K562 (cell line): ENCODE measurements around the gene MSH2. TPM values are rescaled to one million over a fixed set of nuclear protein-coding genes. Genes with fewer than 3 reads are reported as not detected.

Experiments used
- ATAC-seq: fragments of 200-7000 bp; cut with Tn5 transposase; 3 replicates; pipeline ENCODE4 v1.9.1; 2020; ENCODE audit warnings: moderate library complexity
- BruUV-seq: library from RNA; stranded (reverse); fragments of 400-500 nt; replicated peaks from 2 replicates; lab custom pipeline; 2021; lab: Mats Ljungman, UMichigan
- CTCF ChIA-PET: fragments of 300-600 bp; formaldehyde crosslinking; extraction: SDS; loops from one replicate; lab custom pipeline; 2021; ENCODE audit warnings: low intra/inter-chr PET ratio; lab: Yijun Ruan, JAX
- POLR2A ChIA-PET: fragments of 300-600, 350-650 bp; sonication (Branson Sonifier 250); formaldehyde crosslinking; extraction: SDS; loops from one replicate; lab custom pipeline; 2021; ENCODE audit warnings: antibody characterized with exemption, inconsistent platforms; lab: Yijun Ruan, JAX
- DNase-seq, 4 experiments: peaks; one replicate each; pipeline versions ENCODE4 v3.0.0 to v3.0.0-alpha.2; 2011 to 2018; ENCODE audit warnings: low spot score in 3 of 4, mixed read lengths in 3 of 4; ENCODE audit errors: extremely low read depth in 1 of 4
- FAIRE-seq: peaks from 2 replicates; lab custom pipeline; 2011; peaks lifted over from hg19 to GRCh38; lab: Jason Lieb, UNC
- H2AFZ ChIP-seq: 2 replicates; pipeline ENCODE4 v1.6.0; 2011; ENCODE audit warnings: low read depth, low read length, control low read depth, inconsistent platforms
- H3K27ac ChIP-seq: fragments of 200-600 bp; 3 replicates; pipeline ENCODE4 v1.8.0; 2011; ENCODE audit warnings: low read depth, mild to moderate bottlenecking, control low read depth, inconsistent platforms, low read length, moderate library complexity, mixed read lengths; ENCODE audit errors: extremely low read depth
- H3K27me3 ChIP-seq, 2 experiments: fragments of 300-600 bp in 1 of 2; 2 replicates in 1 of 2; 3 replicates in 1 of 2; pipeline versions ENCODE4 v1.6.0 to v1.8.0; 2011; ENCODE audit warnings: inconsistent platforms in 2 of 2, low read length in 2 of 2, mild to moderate bottlenecking in 1 of 2, mixed read lengths in 1 of 2, moderate library complexity in 1 of 2; ENCODE audit not compliant: control insufficient read depth in 2 of 2, insufficient read depth in 2 of 2
- H3K36me3 ChIP-seq: fragments of 300-600 bp; 3 replicates; pipeline ENCODE4 v1.8.0; 2011; ENCODE audit warnings: mild to moderate bottlenecking, low read length, inconsistent platforms; ENCODE audit not compliant: control insufficient read depth, insufficient read depth
- H3K4me1 ChIP-seq, 2 experiments: fragments of 200-600 bp in 1 of 2; replicated peaks in 1 of 2; 2 replicates in 1 of 2; 3 replicates in 1 of 2; pipeline versions ENCODE4 v1.5.1 to v1.8.0; 2011; ENCODE audit warnings: inconsistent platforms in 2 of 2, low read length in 2 of 2, mild to moderate bottlenecking in 1 of 2, mixed read lengths in 1 of 2, moderate library complexity in 1 of 2; ENCODE audit not compliant: control insufficient read depth in 2 of 2, insufficient read depth in 2 of 2
- H3K4me2 ChIP-seq: 2 replicates; pipeline ENCODE4 v1.6.1; 2011; ENCODE audit warnings: low read length, control low read depth, inconsistent platforms, mixed read lengths; ENCODE audit not compliant: insufficient read depth
- H3K4me3 ChIP-seq: fragments of 200-600 bp; sonication (generic), shearing (Covaris generic); 2 replicates; pipeline ENCODE4 v1.5.1; 2016; ENCODE audit warnings: control low read depth, inconsistent platforms
- H3K79me2 ChIP-seq: fragments of 200-600 bp; 3 replicates; pipeline ENCODE4 v1.8.0; 2011; ENCODE audit warnings: low read length, inconsistent platforms; ENCODE audit not compliant: control insufficient read depth, insufficient read depth
- H3K9ac ChIP-seq, 2 experiments: 2 replicates each; pipeline versions ENCODE4 v1.6.0 to v1.6.1; 2011; ENCODE audit warnings: low read depth in 2 of 2, low read length in 2 of 2, control low read depth in 1 of 2, inconsistent platforms in 1 of 2, mild to moderate bottlenecking in 1 of 2, mixed read lengths in 1 of 2; ENCODE audit not compliant: insufficient read depth in 1 of 2
- H3K9me1 ChIP-seq: one replicate; pipeline ENCODE4 v1.6.0; 2011; ENCODE audit warnings: inconsistent platforms, mild to moderate bottlenecking, low read length, moderate library complexity; ENCODE audit not compliant: control insufficient read depth, insufficient read depth
- H3K9me3 ChIP-seq: replicated peaks from 2 replicates; pipeline ENCODE4 v1.5.1; 2011; ENCODE audit warnings: low read depth, low read length, inconsistent platforms; ENCODE audit not compliant: control insufficient read depth, insufficient read depth
- H4K20me1 ChIP-seq: replicated peaks from 2 replicates; pipeline ENCODE4 v1.6.1; 2011; ENCODE audit warnings: low read length, inconsistent platforms, mixed read lengths; ENCODE audit not compliant: control insufficient read depth, insufficient read depth
- CBX3 ChIP-seq, 2 experiments: IDR thresholded peaks; 1 replicate in 1 of 2; 2 replicates in 1 of 2; pipeline ENCODE4 v1.6.1; 2012; ENCODE audit warnings: inconsistent platforms in 2 of 2, low read length in 2 of 2, borderline replicate concordance in 1 of 2, control low read depth in 1 of 2
- CEBPG ChIP-seq, 3 experiments: fragments of 200-800 bp in 1 of 3; sonication (Bioruptor generic) in 1 of 3; sonication (generic) in 1 of 3; formaldehyde crosslinking in 1 of 3; IDR thresholded peaks in 2 of 3; conservative IDR thresholded peaks in 1 of 3; 2 replicates each; pipeline versions ENCODE4 v1.6.1 to v1.8.0; 2016 to 2022; ENCODE audit warnings: missing compliant biosample characterization in 2 of 3, missing genetic modification characterization in 2 of 3, mild to moderate bottlenecking in 1 of 3, missing genetic modification reagents in 1 of 3
- DACH1 ChIP-seq: fragments of 450-650 bp; IDR thresholded peaks from 2 replicates; pipeline ENCODE4 v1.6.1; 2018; ENCODE audit not compliant: partially characterized antibody
- MLX ChIP-seq, 2 experiments: fragments of 450-650 bp in 1 of 2; sonication (generic) in 1 of 2; formaldehyde crosslinking; conservative IDR thresholded peaks; 2 replicates each; pipeline versions ENCODE4 v1.4.0 to v1.8.1; 2020 to 2022; ENCODE audit warnings: mild to moderate bottlenecking in 1 of 2, missing genetic modification reagents in 1 of 2
- MTA1 ChIP-seq: fragments of 450-650 bp; IDR thresholded peaks from 2 replicates; pipeline ENCODE4 v1.6.1; 2017; ENCODE audit warnings: borderline replicate concordance
- MXD1 ChIP-seq: fragments of 250-450 bp; sonication (Bioruptor Pico); IDR thresholded peaks from 2 replicates; pipeline ENCODE4 v1.8.0; 2021; ENCODE audit warnings: borderline replicate concordance, mild to moderate bottlenecking, moderate library complexity; ENCODE audit not compliant: poor library complexity, severe bottlenecking
- PRMT5 ChIP-seq: sonication (generic); formaldehyde crosslinking; IDR thresholded peaks from 2 replicates; pipeline ENCODE4 v1.5.0; 2020; ENCODE audit warnings: missing genetic modification reagents
- THAP7 ChIP-seq: fragments of 250-450 bp; sonication (Bioruptor Pico); IDR thresholded peaks from 2 replicates; pipeline ENCODE4 v1.5.0; 2021
- XRCC5 ChIP-seq: fragments of 200-400 bp; formaldehyde crosslinking; IDR thresholded peaks from 2 replicates; pipeline ENCODE4 v1.6.1; 2017; ENCODE audit warnings: low read depth, mild to moderate bottlenecking, low read length
- ZBED1 ChIP-seq: IDR thresholded peaks from 2 replicates; pipeline ENCODE4 v1.6.1; 2014
- WGBS: fragments of 100-300 bp; shearing (Covaris generic); methylation state at CpG from one replicate; pipeline ENCODE4 v1.1.6; 2016; ENCODE audit warnings: low coverage, mixed read lengths; ENCODE audit not compliant: insufficient coverage; ENCODE audit errors: missing lambda C conversion rate; 5-methylcytosine and 5-hydroxymethylcytosine counted together
- in situ Hi-C: fragments of 300-500 bp; cut with MboI; formaldehyde crosslinking; loops from 4 replicates; pipeline ENCODE4 v1.15.0; 2018; ENCODE audit warnings: inconsistent platforms, mixed read lengths
- intact Hi-C: fragments of 100-400 bp; cut with micrococcal nuclease; formaldehyde crosslinking; loops from 2 replicates; pipeline ENCODE4 v1.14.2; 2022
- polyA plus RNA-seq, 8 experiments: library from polyadenylated mRNA; depleted of rRNA in 4 of 8; stranded (reverse) in 5 of 8; unstranded in 3 of 8; fragments of >200 nt; fragmentation: Nextera tagmentation in 2 of 8; fragmentation: Illumina TruSeq in 1 of 8; extraction: Ambion mirVana in 2 of 8; extraction: Trizol in 1 of 8; gene quantifications; 2 replicates each; pipeline versions ENCODE4 v1.2.1 to v1.2.3, GENCODE V29; 2011 to 2014; ENCODE audit warnings: inconsistent platforms in 1 of 8, missing spikeins in 1 of 8
- total RNA-seq, 7 experiments: library from RNA; depleted of rRNA in 6 of 7; stranded (reverse); fragments of >200 nt in 6 of 7; fragmentation: Illumina TruSeq in 2 of 7; extraction: Trizol in 2 of 7; gene quantifications; 2 replicates each; pipeline versions ENCODE4 v1.2.1 to v1.2.3, GENCODE V29; 2011 to 2021; ENCODE audit warnings: low replicate concordance in 1 of 7
- TF ChIP-seq, protein P1 (sequence below): fragments of 250-450 bp; sonication (Bioruptor Pico); IDR thresholded peaks from 2 replicates; pipeline ENCODE4 v1.4.0; 2020
- TF ChIP-seq, protein P2 (sequence below): fragments of 250-450 bp; sonication (Bioruptor Pico); IDR thresholded peaks from 2 replicates; pipeline ENCODE4 v1.8.0; 2022; ENCODE audit warnings: inconsistent platforms

The MSH2 gene
- total and polyA plus RNA-seq, 9 of the 15 experiments (the other 6 are each of a cell fraction or from before 2014, with no cell fraction given): 51.8 to 139 (median 113) TPM

DNA sequence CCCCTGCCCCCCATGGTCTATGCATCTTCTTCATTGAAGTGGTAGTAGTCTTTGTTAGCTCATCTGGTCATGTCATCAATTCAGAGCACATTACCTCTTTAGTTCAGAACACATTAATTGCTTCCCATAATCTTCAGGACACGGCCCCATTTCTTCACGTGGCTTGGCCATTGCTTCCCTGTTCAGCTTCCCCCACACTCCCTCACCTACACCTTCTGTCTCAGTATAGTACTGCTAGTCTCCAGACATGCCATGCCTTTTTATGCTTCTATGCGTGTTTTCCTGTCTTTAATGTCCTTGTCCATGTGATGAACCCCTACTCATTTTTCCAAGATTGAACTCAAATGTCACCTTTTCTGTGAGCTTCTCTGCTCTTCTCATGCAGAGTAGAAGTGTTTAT lies 35.1 kb downstream of the MSH2 start:
- Histone ChIP-seq H2AFZ (no peak overlapping the region), H3K9ac (no peak overlapping the region), H3K27ac (no peak overlapping the region), H3K9me1 (no peaks in the 10 kb centered on the region), H3K4me3 (no peak overlapping the region), H3K4me1 (no peaks in the 10 kb centered on the region), H3K4me2 (no peak overlapping the region), H3K9me3 (no peaks in the 10 kb centered on the region), H3K27me3 (no peaks in the 10 kb centered on the region), H4K20me1 (0 out of 2 replicates have a peak, but pooled peaks cover 6% of the 10 kb centered on the region), H3K36me3 (peaks cover 53% of the 10 kb centered on the region), H3K79me2 (no peaks in the 10 kb centered on the region)
- DNase-seq (no peak), FAIRE-seq (no peak), ATAC-seq (no peak)
- 89% methylated on average over 3 of the region's 3 CpGs for WGBS
- ChIA-PET POLR2A (interaction anchor here (0.6 kb wide), 1 partner anchor 286 kb away, joined by 3 read pairs; no protein-coding TSS in a partner anchor), CTCF (interaction anchor here (3.5 kb wide), 1 partner anchor 330 kb away, joined by 27 read pairs; no protein-coding TSS in a partner anchor)
- intact Hi-C loops: no loop called here
- BruUV-seq: no TSS peak
- in situ Hi-C loops: no loop called here
- no peak for TF ChIP-seq DACH1
- TF ChIP-seq, protein P1, sequence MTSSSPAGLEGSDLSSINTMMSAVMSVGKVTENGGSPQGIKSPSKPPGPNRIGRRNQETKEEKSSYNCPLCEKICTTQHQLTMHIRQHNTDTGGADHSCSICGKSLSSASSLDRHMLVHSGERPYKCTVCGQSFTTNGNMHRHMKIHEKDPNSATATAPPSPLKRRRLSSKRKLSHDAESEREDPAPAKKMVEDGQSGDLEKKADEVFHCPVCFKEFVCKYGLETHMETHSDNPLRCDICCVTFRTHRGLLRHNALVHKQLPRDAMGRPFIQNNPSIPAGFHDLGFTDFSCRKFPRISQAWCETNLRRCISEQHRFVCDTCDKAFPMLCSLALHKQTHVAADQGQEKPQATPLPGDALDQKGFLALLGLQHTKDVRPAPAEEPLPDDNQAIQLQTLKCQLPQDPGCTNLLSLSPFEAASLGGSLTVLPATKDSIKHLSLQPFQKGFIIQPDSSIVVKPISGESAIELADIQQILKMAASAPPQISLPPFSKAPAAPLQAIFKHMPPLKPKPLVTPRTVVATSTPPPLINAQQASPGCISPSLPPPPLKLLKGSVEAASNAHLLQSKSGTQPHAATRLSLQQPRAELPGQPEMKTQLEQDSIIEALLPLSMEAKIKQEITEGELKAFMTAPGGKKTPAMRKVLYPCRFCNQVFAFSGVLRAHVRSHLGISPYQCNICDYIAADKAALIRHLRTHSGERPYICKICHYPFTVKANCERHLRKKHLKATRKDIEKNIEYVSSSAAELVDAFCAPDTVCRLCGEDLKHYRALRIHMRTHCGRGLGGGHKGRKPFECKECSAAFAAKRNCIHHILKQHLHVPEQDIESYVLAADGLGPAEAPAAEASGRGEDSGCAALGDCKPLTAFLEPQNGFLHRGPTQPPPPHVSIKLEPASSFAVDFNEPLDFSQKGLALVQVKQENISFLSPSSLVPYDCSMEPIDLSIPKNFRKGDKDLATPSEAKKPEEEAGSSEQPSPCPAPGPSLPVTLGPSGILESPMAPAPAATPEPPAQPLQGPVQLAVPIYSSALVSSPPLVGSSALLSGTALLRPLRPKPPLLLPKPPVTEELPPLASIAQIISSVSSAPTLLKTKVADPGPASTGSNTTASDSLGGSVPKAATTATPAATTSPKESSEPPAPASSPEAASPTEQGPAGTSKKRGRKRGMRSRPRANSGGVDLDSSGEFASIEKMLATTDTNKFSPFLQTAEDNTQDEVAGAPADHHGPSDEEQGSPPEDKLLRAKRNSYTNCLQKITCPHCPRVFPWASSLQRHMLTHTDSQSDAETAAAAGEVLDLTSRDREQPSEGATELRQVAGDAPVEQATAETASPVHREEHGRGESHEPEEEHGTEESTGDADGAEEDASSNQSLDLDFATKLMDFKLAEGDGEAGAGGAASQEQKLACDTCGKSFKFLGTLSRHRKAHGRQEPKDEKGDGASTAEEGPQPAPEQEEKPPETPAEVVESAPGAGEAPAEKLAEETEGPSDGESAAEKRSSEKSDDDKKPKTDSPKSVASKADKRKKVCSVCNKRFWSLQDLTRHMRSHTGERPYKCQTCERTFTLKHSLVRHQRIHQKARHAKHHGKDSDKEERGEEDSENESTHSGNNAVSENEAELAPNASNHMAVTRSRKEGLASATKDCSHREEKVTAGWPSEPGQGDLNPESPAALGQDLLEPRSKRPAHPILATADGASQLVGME: no peak
- TF ChIP-seq CEBPG (CRISPR knock-in tag; IDR thresholded peaks at IDR 0.05): no peak
- no peak for TF ChIP-seq CEBPG (tag; conservative IDR thresholded peaks at IDR 0.05 in 1 of 2, IDR thresholded peaks at IDR 0.05 in 1 of 2)
- TF ChIP-seq ZBED1: no peak
- TF ChIP-seq MXD1 (CRISPR knock-in tag): no peak
- no peak for TF ChIP-seq MTA1
- no peak for TF ChIP-seq MLX (CRISPR knock-in tag; conservative IDR thresholded peaks at IDR 0.05)
- no peak for TF ChIP-seq CBX3 (IDR thresholded peaks at IDR 0.05; ENCODE audit: borderline replicate concordance in 1 of 2, low read length in 2 of 2)
- TF ChIP-seq PRMT5: no peak
- no peak for TF ChIP-seq XRCC5
- no peak for TF ChIP-seq THAP7 (CRISPR knock-in tag)
- TF ChIP-seq, protein P2, sequence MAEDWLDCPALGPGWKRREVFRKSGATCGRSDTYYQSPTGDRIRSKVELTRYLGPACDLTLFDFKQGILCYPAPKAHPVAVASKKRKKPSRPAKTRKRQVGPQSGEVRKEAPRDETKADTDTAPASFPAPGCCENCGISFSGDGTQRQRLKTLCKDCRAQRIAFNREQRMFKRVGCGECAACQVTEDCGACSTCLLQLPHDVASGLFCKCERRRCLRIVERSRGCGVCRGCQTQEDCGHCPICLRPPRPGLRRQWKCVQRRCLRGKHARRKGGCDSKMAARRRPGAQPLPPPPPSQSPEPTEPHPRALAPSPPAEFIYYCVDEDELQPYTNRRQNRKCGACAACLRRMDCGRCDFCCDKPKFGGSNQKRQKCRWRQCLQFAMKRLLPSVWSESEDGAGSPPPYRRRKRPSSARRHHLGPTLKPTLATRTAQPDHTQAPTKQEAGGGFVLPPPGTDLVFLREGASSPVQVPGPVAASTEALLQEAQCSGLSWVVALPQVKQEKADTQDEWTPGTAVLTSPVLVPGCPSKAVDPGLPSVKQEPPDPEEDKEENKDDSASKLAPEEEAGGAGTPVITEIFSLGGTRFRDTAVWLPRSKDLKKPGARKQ (CRISPR knock-in tag): no peak
